MM.1S (cell line): Measurements from ENCODE around the gene EFL1.

Source experiments
- DNase-seq: peaks from one replicate; pipeline ENCODE4 v3.0.0-alpha.2; 2015
- H2AFZ ChIP-seq: fragments of 300-600 bp; sonication (generic); 2 replicates; pipeline ENCODE4 v1.6.0; 2016; ENCODE audit warnings: antibody characterized with exemption, low read length
- H3F3A ChIP-seq: fragments of 300-600 bp; sonication (generic); 2 replicates; pipeline ENCODE4 v1.6.1; 2016; ENCODE audit warnings: mild to moderate bottlenecking, antibody characterized with exemption, low read length, moderate library complexity, mixed read lengths; ENCODE audit not compliant: insufficient read depth
- H3K27ac ChIP-seq: fragments of 300-600 bp; sonication (generic); 2 replicates; pipeline ENCODE4 v1.5.1; 2016; ENCODE audit warnings: mild to moderate bottlenecking, low read length
- H3K27me3 ChIP-seq: fragments of 300-600 bp; sonication (generic); replicated peaks from 2 replicates; pipeline ENCODE4 v1.6.0; 2016; ENCODE audit warnings: low read length; ENCODE audit not compliant: insufficient read depth
- H3K36me3 ChIP-seq: fragments of 300-600 bp; sonication (generic); replicated peaks from 2 replicates; pipeline ENCODE4 v1.6.1; 2016; ENCODE audit warnings: mild to moderate bottlenecking, low read length, mixed read lengths; ENCODE audit not compliant: insufficient read depth
- H3K4me1 ChIP-seq: fragments of 300-600 bp; sonication (generic); 2 replicates; pipeline ENCODE4 v1.6.1; 2016; ENCODE audit warnings: low read length, mixed read lengths
- H3K4me2 ChIP-seq: fragments of 300-600 bp; sonication (generic); 2 replicates; pipeline ENCODE4 v1.6.0; 2016; ENCODE audit warnings: low read depth, low read length
- H3K4me3 ChIP-seq: fragments of 300-600 bp; sonication (generic); 2 replicates; pipeline ENCODE4 v1.5.1; 2016; ENCODE audit warnings: low read length, mixed read lengths
- H3K79me2 ChIP-seq: fragments of 300-600 bp; sonication (generic); 2 replicates; pipeline ENCODE4 v1.6.1; 2016; ENCODE audit warnings: mixed run types, low read length, mixed read lengths
- H3K9ac ChIP-seq: fragments of 300-600 bp; sonication (generic); 2 replicates; pipeline ENCODE4 v1.6.1; 2016; ENCODE audit warnings: low read length, mixed read lengths
- H3K9me2 ChIP-seq: fragments of 300-600 bp; sonication (generic); replicated peaks from 2 replicates; pipeline ENCODE4 v1.6.1; 2016; ENCODE audit warnings: mild to moderate bottlenecking, low read length, mixed read lengths; ENCODE audit not compliant: insufficient read depth
- H3K9me3 ChIP-seq: fragments of 300-600 bp; sonication (generic); replicated peaks from 2 replicates; pipeline ENCODE4 v1.6.1; 2016; ENCODE audit warnings: mild to moderate bottlenecking, low read length, mixed read lengths; ENCODE audit not compliant: insufficient read depth
- H4K20me1 ChIP-seq: fragments of 300-600 bp; sonication (generic); 2 replicates; pipeline ENCODE4 v1.6.1; 2016; ENCODE audit warnings: mild to moderate bottlenecking, low read length, moderate library complexity, mixed read lengths; ENCODE audit not compliant: insufficient read depth
- EZH2 ChIP-seq: fragments of 300-600 bp; sonication (generic); optimal IDR thresholded peaks from 2 replicates; pipeline ENCODE3; 2017; ENCODE audit warnings: low read depth, mild to moderate bottlenecking, antibody characterized with exemption, low read length, mixed read lengths
- EZH2phosphoT487 ChIP-seq: fragments of 300-600 bp; sonication (generic); IDR thresholded peaks from 2 replicates; pipeline ENCODE4 v1.6.1; 2018; ENCODE audit warnings: antibody characterized with exemption, low read length
- TF ChIP-seq, protein P1 (sequence below): fragments of 300-600 bp; sonication (generic); IDR thresholded peaks from 2 replicates; pipeline ENCODE4 v1.5.1; 2016; ENCODE audit warnings: antibody characterized with exemption, low read length, mixed read lengths

The EFL1 gene

GRCh38 chr15:82130248-82130647 is 132.3 kb downstream of the EFL1 start:
- no peaks in the 10 kb centered on the region for H3K79me2 ChIP-seq
- H3K9me2 ChIP-seq: no peaks in the 10 kb centered on the region
- no peak overlapping the region for H3K4me2 ChIP-seq
- H3K9me3 ChIP-seq: no peaks in the 10 kb centered on the region
- no peaks in the 10 kb centered on the region for H3K4me1 ChIP-seq
- no peaks in the 10 kb centered on the region for H3F3A ChIP-seq
- H3K4me3 ChIP-seq: no peak overlapping the region
- no peaks in the 10 kb centered on the region for H3K36me3 ChIP-seq
- no peak for DNase-seq
- no peak overlapping the region for H3K27ac ChIP-seq
- TF ChIP-seq EZH2phosphoT487 (no peak), EZH2 (no peak)
- TF ChIP-seq, protein P1, sequence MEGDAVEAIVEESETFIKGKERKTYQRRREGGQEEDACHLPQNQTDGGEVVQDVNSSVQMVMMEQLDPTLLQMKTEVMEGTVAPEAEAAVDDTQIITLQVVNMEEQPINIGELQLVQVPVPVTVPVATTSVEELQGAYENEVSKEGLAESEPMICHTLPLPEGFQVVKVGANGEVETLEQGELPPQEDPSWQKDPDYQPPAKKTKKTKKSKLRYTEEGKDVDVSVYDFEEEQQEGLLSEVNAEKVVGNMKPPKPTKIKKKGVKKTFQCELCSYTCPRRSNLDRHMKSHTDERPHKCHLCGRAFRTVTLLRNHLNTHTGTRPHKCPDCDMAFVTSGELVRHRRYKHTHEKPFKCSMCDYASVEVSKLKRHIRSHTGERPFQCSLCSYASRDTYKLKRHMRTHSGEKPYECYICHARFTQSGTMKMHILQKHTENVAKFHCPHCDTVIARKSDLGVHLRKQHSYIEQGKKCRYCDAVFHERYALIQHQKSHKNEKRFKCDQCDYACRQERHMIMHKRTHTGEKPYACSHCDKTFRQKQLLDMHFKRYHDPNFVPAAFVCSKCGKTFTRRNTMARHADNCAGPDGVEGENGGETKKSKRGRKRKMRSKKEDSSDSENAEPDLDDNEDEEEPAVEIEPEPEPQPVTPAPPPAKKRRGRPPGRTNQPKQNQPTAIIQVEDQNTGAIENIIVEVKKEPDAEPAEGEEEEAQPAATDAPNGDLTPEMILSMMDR: no peak
- H3K27me3 ChIP-seq: no peaks in the 10 kb centered on the region
- H3K9ac ChIP-seq: no peak overlapping the region
- H2AFZ ChIP-seq: no peak overlapping the region
- no peaks in the 10 kb centered on the region for H4K20me1 ChIP-seq

DNA sequence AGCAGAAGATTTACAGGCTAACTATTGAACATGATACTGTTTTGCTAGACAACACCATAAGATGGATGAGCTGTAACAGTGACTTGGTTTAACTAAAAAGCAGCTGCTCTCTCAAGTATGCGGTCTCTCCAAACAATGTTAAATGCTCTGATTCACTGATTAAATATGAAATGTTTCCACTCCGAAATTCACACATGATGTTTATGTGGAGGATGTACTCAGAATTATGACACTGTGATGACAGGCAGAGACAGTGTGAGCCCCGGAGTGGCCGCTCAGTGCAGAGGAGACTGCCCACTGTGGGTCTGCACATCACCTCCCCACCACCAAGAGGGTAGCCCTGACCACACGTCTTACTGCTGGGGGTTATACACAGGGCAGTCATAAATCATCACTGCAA is 132.8 kb downstream of the EFL1 start:
- Histone ChIP-seq H3K36me3 (no peaks in the 10 kb centered on the region), H3K27ac (no peak overlapping the region), H3K9me3 (no peaks in the 10 kb centered on the region), H2AFZ (no peak overlapping the region), H3K9ac (no peak overlapping the region), H3K9me2 (no peaks in the 10 kb centered on the region), H3K4me1 (no peaks in the 10 kb centered on the region), H3F3A (no peaks in the 10 kb centered on the region), H3K27me3 (no peaks in the 10 kb centered on the region), H3K4me2 (no peak overlapping the region), H3K4me3 (no peak overlapping the region), H4K20me1 (no peaks in the 10 kb centered on the region), H3K79me2 (no peaks in the 10 kb centered on the region)
- DNase-seq: no peak
- TF ChIP-seq EZH2phosphoT487 (no peak), EZH2 (no peak)
- TF ChIP-seq, protein P1: no peak

GRCh38 chr15:82129149-82129692 is 133.3 kb downstream of the EFL1 start:
- H3K27me3 ChIP-seq: no peaks in the 10 kb centered on the region
- no peak overlapping the region for H3K27ac ChIP-seq
- H3K79me2 ChIP-seq: no peaks in the 10 kb centered on the region
- DNase-seq: no peak
- no peaks in the 10 kb centered on the region for H3K9me3 ChIP-seq
- TF ChIP-seq EZH2: no peak
- TF ChIP-seq EZH2phosphoT487: no peak
- TF ChIP-seq, protein P1: no peak
- H3K4me2 ChIP-seq: no peak overlapping the region
- no peak overlapping the region for H3K4me3 ChIP-seq
- no peaks in the 10 kb centered on the region for H3K4me1 ChIP-seq
- H3K36me3 ChIP-seq: no peaks in the 10 kb centered on the region
- H3K9ac ChIP-seq: no peak overlapping the region
- H3F3A ChIP-seq: no peaks in the 10 kb centered on the region
- H2AFZ ChIP-seq: no peak overlapping the region
- no peaks in the 10 kb centered on the region for H4K20me1 ChIP-seq
- H3K9me2 ChIP-seq: no peaks in the 10 kb centered on the region
